Osteoblast (primary cell): ENCODE results near the gene COX7A2. TPM values are rescaled to one million over a fixed set of nuclear protein-coding genes. Genes with fewer than 3 reads are reported as not detected.

Experiments used
- DNase-seq: peaks from one replicate; pipeline ENCODE4 v3.0.0; 2011; ENCODE audit warnings: low spot score, mixed read lengths; ENCODE audit not compliant: insufficient read length; ENCODE audit errors: missing footprints
- H2AFZ ChIP-seq: 2 replicates; pipeline ENCODE4 v1.6.0; 2011; ENCODE audit warnings: mild to moderate bottlenecking, low read length
- H3K27ac ChIP-seq: 2 replicates; pipeline ENCODE4 v1.5.1; 2011; ENCODE audit warnings: mild to moderate bottlenecking, low read depth, low read length, moderate library complexity
- H3K27me3 ChIP-seq: 2 replicates; pipeline ENCODE4 v1.6.0; 2012; ENCODE audit warnings: mild to moderate bottlenecking, control low read depth, inconsistent platforms, low read length, moderate library complexity; ENCODE audit not compliant: insufficient read depth
- H3K36me3 ChIP-seq: 2 replicates; pipeline ENCODE4 v1.5.1; 2011; ENCODE audit warnings: mild to moderate bottlenecking, low read length, control low read depth, moderate library complexity; ENCODE audit not compliant: insufficient read depth
- H3K4me1 ChIP-seq: 2 replicates; pipeline ENCODE4 v1.5.1; 2011; ENCODE audit warnings: mild to moderate bottlenecking, low read length, control low read depth, moderate library complexity; ENCODE audit not compliant: insufficient read depth
- H3K4me2 ChIP-seq: 2 replicates; pipeline ENCODE4 v1.6.0; 2011; ENCODE audit warnings: mild to moderate bottlenecking, low read length; ENCODE audit not compliant: insufficient read depth
- H3K4me3 ChIP-seq: fragments of 200-600 bp; sonication (generic); 3 replicates; pipeline ENCODE4 v1.5.1; 2012; ENCODE audit warnings: mild to moderate bottlenecking, low read length, inconsistent platforms; ENCODE audit not compliant: insufficient read depth
- H3K79me2 ChIP-seq: 2 replicates; pipeline ENCODE4 v1.6.0; 2012; ENCODE audit warnings: mild to moderate bottlenecking, low read length, control low read depth, inconsistent platforms; ENCODE audit not compliant: insufficient read depth
- H3K9me3 ChIP-seq: 2 replicates; pipeline ENCODE4 v1.5.1; 2011; ENCODE audit warnings: low read depth, low read length, control low read depth
- H4K20me1 ChIP-seq: 2 replicates; pipeline ENCODE4 v1.6.0; 2012; ENCODE audit warnings: mild to moderate bottlenecking, low read length, control low read depth; ENCODE audit not compliant: insufficient read depth
- CTCF ChIP-seq: IDR thresholded peaks from 2 replicates; pipeline ENCODE4 v1.5.1; 2011; ENCODE audit warnings: mild to moderate bottlenecking, low read depth, low read length, moderate library complexity; ENCODE audit errors: extremely low read depth
- total RNA-seq: library from RNA; depleted of rRNA; stranded (reverse); fragments of >200 nt; gene quantifications from 2 replicates; pipeline ENCODE4 v1.2.3, GENCODE V29; 2012

The COX7A2 gene
- total RNA-seq, 1 donor, result 72.0 TPM

GRCh38 chr6:75262716-75263400, 19.3 kb upstream of the COX7A2 start:
- peaks cover 15% of the 10 kb centered on the region for H4K20me1 ChIP-seq
- H3K4me2 ChIP-seq, result no peak overlapping the region
- no peak overlapping the region for H2AFZ ChIP-seq
- TF ChIP-seq CTCF, result no peak
- peaks cover 53% of the 10 kb centered on the region for H3K36me3 ChIP-seq
- H3K9me3 ChIP-seq, result no peaks in the 10 kb centered on the region
- H3K27ac ChIP-seq, result no peak overlapping the region
- no peak overlapping the region for H3K4me3 ChIP-seq
- DNase-seq, result no peak
- no peaks in the 10 kb centered on the region for H3K4me1 ChIP-seq
- peaks cover 62% of the 10 kb centered on the region for H3K79me2 ChIP-seq
- H3K27me3 ChIP-seq, result no peaks in the 10 kb centered on the region

GRCh38 chr6:75261299-75261698, 17.7 kb upstream of the COX7A2 start:
- Histone ChIP-seq H3K4me1 (no peaks in the 10 kb centered on the region), H3K4me3 (no peak overlapping the region), H3K4me2 (no peak overlapping the region), H3K9me3 (no peaks in the 10 kb centered on the region), H3K79me2 (peaks cover 48% of the 10 kb centered on the region), H3K27me3 (no peaks in the 10 kb centered on the region), H3K27ac (no peak overlapping the region), H2AFZ (no peak overlapping the region), H3K36me3 (peaks cover 55% of the 10 kb centered on the region), H4K20me1 (peaks cover 9% of the 10 kb centered on the region)
- no peak for DNase-seq
- TF ChIP-seq CTCF, result no peak

- Histone ChIP-seq H3K9me3 (no peaks in the 10 kb centered on the region), H2AFZ (no peak overlapping the region), H3K4me1 (no peaks in the 10 kb centered on the region), H3K36me3 (peaks cover 52% of the 10 kb centered on the region), H3K27ac (no peak overlapping the region), H3K27me3 (no peaks in the 10 kb centered on the region), H3K4me2 (no peak overlapping the region), H4K20me1 (no peaks in the 10 kb centered on the region), H3K79me2 (peaks cover 12% of the 10 kb centered on the region), H3K4me3 (no peak overlapping the region)
- no peak for TF ChIP-seq CTCF
- DNase-seq, result no peak
Observed at GRCh38 chr6:75257343-75258087, 13.9 kb upstream of the COX7A2 start.

GRCh38 chr6:75250552-75250951, 7.0 kb upstream of the COX7A2 start:
- Histone ChIP-seq H3K27me3 (no peaks in the 10 kb centered on the region), H3K79me2 (no peaks in the 10 kb centered on the region), H3K27ac (no peak overlapping the region), H3K4me2 (no peak overlapping the region), H3K9me3 (no peaks in the 10 kb centered on the region), H3K4me3 (no peak overlapping the region), H4K20me1 (no peaks in the 10 kb centered on the region), H3K4me1 (no peaks in the 10 kb centered on the region), H2AFZ (no peak overlapping the region), H3K36me3 (peaks cover 10% of the 10 kb centered on the region)
- no peak for TF ChIP-seq CTCF
- DNase-seq, result no peak
